GM04503 (cell line): ENCODE data around the gene AGFG2.

Experiments
- DNase-seq: peaks from one replicate; pipeline ENCODE4 v3.0.0-alpha.2; 2012; ENCODE audit warnings: low read depth

Gene AGFG2

DNA sequence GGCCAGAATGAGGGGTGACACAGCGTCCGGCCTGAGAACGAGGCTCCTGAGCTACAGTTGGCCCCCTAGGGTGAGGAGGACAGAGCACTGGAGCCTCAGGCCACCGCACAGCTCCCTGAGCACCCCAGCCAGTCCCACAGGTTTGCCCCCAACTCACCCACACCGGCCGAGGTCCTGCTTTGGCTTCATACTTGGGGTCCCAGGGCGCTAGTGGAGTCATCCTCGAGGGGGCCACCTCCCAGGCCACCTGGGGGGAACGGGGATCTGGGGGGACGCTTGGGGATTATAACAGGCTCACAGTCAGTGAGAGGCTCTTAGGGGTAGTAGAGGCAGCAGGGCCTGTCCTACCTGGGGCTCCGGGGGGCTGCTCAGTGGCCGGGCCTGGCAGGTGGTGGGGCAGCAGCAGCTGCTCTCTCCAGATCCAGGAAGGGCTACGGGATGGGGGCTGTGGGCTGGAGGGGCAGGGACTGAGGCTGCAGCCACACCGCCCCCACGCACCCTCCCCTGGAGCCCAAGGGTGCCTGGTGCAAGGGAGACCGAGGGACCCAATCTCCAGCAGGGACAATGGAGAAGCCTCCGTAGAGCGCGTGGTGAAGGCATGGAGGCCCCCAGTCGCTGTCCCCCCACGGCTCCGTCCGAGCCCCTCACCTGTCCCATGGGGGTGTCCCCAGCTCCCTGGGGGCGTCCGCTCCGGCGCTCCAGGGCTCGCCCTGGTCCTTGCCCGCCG is 34.1 kb downstream of the AGFG2 start:
- no peak for DNase-seq

DNA sequence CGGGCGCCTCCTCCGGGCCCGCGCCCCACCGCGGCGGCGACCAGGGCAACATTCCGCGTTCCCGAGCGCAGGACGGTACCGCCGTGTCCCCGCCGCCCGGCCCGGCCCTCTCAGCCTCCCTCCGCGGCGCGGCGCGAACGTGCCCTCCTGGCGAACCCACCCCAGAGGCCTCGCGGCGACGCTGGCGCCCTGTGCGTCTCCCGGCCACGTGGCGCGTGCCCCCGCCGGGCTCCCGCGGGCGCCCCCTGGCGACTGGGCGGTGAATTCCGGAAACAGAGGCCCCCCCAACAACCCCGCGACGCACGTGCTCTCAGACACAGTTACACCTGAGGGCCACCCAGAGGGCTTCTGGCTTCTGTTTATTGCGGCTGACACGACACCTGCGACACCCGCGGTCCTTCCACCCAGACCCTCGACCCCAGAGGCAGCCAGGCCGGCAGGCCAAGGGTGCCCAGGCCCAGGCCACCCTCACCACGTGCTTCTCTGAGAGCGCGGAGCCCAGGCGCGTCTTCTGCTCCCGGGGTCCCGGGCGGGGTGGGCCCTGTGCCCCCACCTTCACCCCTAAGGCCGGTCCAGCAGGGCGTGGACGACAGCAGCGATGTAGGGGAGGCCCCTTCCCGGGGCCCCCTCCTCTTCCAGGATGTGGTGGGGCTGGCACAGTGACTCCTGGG is 34.8 kb downstream of the AGFG2 start, which contains the start of gene SAP25:
TSS of gene SAP25 (minus strand) at position 210 of the 671 bp plus-strand sequence. CDS start at position 52, 158 bp downstream.
- DNase-seq = no peak

DNA sequence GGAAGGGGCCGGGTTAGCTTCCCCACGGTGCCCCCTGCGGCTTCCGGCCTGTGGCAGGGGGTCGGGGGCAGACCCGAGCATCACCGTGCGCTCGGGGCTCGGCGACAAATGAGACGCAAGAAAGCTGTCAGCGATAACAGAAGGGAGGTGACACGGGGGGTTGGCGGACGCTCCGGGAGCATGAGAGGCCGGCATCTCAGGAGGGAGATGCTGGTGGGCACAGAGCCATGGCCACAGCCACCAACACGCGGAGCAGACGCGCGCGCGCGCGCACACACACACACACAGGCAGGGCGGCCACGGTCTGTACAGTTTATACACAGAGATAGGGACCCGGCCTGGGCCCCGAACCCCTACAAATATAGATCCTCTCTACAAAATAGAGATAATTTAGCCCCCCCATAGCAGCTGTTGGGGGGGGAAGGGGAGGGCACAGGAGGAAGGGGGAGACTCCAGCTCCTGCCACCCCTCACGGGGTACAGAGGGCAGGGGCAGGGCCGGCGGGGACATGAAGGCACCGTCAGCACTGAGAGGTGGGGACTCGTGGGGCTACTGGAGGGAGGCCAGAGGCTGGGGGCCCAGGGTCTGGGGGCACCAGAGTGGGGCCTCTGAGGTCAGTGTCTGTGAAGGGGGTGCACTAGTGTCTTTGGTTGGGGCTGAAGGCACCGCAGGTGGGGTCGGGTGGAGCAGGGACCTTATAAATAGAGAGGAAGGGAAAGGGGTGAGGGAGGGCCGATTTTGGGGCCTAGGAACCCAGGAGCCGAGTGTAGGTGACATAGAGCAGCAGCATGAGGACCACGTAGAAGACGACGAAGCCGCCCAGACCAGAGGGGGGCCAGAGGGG is 35.6 kb downstream of the AGFG2 start:
- no peak for DNase-seq

DNA sequence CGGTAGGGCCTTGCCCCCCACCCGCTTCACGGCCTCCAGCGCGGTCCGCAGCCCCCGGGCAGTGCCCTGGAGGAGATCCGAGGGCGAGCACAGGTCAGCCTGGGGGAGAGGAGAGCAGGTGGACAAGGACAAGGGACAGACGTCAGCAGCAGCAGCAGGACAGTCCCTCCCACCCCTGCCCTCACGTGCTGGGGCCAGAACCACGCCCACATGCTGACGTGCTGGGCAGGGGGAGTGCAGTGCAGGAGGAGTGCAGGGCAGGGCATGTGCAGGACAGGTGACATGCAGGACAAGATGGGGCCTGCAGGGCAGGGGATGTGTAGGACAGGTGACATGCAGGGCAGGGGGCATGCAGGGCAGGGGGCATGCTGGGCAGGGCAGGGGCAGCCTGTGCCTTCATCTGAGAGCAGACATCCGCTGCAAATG is 36.2 kb downstream of the AGFG2 start:
- no peak for DNase-seq

DNA sequence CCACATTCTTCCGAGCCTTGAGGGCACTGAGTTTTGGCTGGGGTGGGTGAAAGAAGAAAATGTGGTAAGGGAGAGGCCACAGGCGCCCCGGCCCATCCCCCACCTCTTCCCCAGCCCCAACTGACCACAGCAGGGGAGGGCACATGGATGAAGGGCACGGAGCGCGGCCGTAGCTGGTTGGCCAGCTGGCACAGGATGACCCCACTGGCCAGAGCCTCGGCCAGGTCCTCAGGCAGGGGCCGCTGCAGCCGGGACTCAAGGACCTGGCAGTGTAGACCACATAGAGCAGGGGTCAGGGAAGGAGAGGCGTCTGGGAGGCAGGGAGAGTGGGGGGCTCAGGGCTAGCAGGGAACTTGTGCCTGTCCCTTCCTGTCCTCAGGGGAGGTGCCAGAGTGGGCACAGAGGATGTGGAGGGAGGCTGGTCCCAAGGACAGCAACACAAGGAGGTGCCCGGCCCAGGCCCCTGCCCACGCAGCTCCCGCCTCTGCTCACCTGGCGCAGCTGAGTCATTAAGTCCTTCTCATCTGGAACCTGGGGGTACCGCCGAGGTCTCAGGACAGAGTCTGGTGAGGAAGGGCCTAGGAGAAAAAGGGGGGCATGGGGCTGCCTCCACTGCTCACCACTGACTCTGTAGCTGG is 36.9 kb downstream of the AGFG2 start:
- no peak for DNase-seq

DNA sequence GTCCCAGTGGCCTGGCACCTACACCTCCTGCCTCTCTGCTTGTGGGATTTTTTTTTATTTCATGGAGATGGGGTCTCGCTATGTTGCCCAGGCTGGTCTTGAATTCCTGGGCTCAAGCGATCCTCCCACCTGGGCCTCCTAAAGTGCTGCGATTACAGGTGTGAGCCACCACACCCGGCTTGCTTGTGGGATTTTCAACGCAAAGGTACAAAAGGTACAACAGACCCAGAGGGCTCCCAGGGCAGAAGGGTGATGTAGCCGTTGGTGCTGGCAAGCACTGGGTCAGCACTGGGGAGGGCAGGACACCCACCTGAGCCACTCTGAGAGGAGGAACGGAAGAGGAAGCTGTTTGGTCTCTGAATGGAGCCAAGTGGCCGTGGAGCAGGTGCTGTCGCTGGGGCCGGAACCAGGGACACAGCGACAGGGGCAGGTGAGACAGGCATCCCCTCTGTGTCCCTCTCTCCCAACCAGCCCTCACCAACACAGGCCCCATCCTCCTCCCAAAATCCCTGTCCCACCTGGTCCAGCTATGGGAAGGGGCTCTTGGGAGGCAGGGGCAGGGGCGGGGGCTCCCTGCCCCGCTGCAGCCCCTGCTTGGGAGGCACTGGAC is 37.5 kb downstream of the AGFG2 start:
- DNase-seq = no peak

DNA sequence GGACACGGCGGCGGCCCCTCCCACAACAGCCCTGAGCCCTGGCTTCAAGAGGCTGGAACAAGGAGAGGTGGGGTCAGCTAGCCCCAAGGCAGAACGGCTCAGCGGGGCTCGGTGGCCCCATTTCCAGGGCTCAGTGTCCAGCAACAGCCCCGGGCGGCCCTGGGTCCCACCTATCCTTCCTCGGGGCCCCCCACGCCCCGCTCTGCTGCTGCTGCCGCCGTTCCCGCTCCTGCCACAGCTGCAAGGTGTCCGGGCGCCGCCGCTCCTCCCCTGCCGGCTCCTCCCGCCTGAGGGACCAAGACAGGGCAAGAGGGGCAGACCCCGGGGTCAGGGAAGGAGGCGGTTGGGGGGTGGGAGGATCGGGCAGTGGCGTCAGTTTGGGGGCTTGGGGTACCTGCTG is 38.1 kb downstream of the AGFG2 start:
- no peak for DNase-seq

DNA sequence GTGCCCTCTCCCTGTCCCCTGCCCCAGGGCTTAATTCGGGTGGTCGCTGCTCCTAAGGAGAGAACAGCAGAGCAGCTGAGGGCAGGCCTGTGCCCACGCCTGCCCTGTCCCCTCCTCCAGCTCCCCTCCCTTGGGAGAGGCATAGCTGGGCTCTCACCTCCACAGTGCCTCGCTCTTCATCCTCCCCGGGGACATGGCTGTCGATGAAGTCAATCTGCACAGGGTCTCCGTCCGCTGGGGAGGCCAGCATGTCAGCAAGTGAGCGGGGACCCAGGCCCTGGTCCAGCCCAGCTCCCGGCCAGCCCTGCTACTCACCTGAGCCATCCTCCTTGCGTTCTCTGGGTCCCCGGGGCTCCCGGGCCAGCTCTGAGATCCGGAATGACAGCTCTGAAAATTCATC is 38.5 kb downstream of the AGFG2 start:
- DNase-seq = no peak

DNA sequence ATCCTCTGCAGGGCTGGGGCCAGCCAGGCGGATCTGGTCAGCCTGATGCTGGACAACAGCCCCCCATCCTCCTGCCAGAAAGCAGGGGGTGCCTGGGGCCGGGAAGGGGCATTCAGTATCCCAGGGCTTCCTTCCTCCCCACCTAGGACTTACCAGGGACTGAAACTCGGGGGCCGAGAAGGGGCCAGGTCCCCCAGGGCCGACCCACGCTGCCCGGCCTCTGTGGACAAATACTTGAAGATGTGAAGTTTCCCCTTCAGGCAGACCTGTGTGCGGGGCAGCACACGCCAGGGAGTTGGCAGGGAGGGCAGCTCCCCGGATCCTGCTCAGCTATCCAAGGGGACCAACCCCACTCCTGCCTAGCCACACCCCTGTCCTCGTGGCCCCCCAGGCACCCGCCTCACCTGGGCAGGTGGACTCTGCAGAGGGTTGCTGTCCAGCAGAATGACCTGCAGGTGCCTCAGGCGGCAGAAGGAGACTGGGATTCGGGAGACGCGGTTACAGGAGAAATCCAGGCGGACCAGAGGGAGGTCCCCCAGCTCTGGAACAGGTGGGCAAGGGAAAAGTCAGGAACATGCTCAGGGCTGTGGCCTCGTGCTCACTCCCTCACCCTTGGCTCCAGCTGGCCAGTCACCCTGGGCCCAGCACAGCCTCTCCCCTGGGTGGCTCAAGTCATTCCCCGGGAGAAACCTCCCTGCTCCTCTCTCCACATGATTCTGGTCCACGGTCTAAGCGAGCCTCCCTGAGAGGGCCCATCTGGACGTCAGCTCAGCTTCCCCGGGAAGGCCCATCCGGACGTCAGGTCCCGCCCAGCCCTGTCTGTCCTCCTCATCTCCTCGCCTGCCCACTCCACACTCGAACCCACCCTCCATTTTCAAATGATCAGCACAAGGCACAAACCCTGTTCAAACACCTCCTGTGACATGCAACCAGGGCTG is 39.5 kb downstream of the AGFG2 start:
- no peak for DNase-seq

- DNase-seq = no peak
Measured at GRCh38 chr7:100580466-100581283, 41.7 kb downstream of the AGFG2 start.

- no peak for DNase-seq
Measured at GRCh38 chr7:100582041-100582579, 43.1 kb downstream of the AGFG2 start.

DNA sequence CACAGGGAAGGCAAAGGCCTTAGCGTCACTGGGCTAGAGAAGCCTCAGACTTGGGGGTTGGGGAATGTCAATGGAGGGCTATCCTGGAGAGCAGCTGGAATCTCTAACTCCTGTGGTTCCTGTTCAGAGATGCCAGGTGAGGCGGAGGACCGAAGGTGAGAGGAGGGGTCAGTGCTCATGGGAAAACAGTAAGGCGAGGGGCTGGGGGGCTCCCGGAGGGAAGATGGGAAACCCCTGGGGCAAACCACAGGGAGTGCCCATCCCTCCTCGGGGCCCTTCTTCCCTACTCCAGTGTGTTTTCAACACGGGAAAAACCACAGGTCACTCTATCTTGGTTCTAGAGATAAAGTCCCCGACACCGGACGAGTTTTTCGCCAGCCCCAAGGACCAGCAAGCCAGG is 43.6 kb downstream of the AGFG2 start:
- DNase-seq = no peak

DNA sequence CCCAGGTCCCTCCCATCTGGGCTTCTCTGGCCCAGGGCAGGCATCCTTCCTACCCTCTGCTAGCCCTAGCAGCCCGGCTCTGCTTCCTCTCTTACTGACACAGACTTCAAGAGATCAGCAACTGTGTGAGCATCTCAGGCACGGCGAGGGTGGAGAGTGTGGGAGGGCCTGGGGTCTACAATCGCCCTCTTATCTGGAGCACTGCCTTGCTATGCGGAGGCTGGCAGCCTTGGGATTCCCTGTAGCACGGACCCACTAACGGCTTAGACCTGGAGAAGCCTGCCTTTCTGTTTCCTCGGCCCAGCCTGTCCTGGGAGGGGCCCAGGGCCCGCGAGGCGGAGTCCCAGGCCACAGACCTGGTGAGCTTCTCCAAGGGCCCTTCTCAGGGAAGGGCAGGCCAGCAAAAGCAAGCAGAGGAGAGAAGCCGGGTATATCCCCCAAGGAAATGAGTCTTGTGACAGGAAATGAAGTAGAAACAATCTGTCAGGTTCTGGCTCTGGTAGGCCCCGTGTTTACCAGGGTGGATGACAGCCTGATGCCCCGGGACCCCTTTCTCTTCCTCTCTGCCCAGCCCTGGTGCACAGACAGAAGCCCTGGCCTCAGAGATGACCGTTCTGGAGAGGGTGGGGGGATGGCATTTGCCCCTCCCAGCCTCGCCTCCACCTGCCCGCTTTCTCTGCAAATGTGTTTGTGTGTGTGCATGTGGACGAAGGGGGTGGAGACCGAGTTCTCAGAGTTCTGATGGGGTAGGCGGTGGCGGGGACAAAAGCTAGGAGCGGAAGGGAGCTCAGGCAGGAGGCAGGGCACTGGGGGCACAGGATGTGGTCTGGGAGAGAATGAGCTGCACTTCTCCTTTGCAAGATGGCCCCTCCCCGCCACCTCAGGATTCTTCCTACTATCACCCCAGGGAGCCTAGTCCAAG is 44.4 kb downstream of the AGFG2 start:
- no peak for DNase-seq

DNA sequence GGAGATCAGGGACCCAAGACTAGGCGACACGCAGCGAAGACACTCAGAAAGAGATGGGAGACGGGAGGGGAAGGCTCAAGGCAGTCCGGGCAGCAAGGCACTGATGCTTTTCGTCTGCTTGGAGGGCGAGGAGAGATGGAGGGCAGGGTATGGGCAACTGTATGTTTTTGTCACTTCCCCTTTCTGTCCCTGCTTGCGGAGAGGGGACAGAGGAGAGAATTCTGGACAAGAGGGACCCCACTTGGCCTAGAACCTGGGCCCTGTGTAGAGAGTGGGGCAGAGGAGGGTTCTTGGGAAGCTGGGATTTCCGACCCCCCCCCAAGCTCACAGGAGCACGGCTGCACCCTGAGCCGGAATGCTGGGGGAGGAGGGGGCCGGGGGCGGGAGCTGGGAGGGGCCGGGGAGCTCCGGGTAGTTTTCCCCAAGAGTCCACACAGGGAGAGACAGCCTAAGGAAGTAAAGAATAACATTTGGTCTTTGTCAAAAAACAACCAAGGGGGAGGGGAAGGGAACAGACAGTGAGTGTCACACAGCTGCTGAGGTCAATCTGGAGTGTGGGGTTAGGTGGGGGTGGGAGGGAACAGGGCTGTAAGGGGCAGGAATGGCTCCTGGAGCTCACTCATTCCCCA is 45.2 kb downstream of the AGFG2 start:
- DNase-seq = no peak

DNA sequence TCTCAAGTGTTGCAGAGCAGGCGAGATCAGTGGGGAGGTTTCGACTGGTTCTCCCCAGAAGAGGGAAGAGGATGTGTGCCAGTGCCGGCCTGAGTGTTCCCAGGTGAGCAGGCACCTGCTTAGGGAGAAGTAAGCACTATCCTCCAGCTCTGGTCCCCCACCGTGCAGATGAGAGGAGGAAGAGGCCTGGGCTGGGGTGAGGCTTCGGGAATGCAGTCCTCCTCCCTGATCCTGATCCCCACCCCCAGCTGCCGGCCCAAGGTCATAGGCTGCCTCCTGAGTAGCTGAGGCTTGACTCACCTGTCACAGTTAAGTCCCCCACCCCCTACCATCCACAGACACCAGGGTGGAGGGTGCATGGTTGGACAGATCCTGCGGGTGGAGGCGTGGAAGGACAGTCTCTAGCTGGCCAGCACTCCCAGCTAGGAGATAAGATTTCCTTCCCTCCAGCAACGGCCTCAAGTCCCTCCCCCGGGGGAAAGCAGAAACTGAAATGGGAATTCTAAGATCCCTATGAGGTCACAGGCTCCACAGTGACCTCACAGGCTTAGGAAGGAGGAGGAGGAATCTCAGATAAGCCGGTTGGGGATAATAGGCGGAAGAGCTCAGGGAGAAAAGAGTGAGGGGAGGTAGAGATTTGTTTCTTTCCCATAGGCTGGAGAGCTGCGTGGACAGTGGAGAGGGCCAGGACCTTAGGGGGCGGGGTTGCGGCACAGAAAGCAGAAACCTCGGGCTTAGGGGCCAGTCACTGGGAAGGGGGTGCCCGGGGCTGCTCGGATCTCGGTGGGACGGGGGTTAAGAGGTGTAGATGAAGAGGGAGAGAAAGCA is 45.9 kb downstream of the AGFG2 start:
- DNase-seq = no peak

DNA sequence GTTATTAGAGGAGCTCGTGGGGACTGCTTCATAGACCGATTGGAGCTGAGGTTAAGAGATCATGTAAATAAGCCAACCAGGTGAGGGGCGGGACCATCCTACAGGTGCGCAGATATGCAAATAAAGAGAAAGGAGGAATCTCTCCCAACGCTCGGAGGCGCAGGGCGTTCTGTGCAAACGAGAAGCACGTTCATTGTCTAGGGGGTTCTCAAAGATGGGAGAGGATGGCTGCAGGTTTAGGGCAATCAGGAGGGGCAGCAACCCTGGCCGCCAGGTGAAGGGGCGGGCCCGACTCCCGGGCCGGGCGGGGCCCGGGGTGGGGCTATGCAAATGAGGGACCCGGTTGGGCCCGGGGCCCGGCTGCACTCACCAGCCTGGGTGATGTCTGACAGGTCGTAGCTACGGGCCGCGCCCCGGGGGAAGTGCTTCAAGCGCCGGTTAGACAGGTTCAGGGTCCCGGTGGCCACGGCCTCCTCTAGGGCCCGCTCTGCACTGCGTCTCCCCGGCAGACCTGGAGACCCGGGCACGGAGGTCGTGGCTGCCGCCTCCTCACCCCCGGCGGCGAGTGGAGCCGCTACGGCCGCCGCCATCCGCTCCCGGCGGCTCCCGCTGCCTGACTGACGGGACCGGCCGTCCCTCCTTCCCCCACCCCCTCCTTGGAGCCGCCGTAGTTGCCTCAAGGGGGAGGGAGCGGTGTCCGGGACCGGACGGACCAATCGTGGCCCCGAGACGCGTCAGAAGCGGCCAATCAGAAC is 46.7 kb downstream of the AGFG2 start, which contains the start of gene LRCH4:
TSS of gene LRCH4 (minus strand) at position 619 of the 755 bp plus-strand sequence. CDS start at position 590, 29 bp downstream.
- DNase-seq = no peak
